Measurements from ENCODE around the gene FBXO45. TPM values are rescaled to one million over a fixed set of nuclear protein-coding genes. Genes with fewer than 3 reads are reported as not detected.
A peak's percentile ranks its signal among the peaks of the same experiment; 100 is the strongest.

The FBXO45 gene
- total and polyA plus RNA-seq, 11 donors = 2.1 to 10.8 (median 6.6) TPM

DNA sequence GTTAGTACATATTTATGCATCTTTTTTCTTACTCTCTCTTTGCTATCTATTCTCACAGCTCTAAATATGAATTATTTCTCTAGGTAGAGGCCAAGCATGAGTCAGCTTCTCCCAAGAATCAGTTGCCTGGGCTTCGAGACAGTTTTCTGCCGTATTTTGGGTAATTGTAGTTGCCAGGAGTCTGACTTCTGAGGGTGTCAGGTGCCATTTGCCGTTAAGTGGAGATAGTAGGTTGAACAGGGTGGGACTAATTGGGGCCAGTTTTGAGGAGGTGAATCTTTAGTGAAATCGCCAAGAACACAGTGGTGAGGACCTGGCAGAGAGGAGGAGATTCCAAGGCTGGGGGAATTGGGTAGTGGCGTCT is 63.2 kb downstream of the FBXO45 start:
- DNase-seq = no peak
- no peak for TF ChIP-seq POLR2A (IDR thresholded peaks at IDR 0.05)
- TF ChIP-seq, protein P1, sequence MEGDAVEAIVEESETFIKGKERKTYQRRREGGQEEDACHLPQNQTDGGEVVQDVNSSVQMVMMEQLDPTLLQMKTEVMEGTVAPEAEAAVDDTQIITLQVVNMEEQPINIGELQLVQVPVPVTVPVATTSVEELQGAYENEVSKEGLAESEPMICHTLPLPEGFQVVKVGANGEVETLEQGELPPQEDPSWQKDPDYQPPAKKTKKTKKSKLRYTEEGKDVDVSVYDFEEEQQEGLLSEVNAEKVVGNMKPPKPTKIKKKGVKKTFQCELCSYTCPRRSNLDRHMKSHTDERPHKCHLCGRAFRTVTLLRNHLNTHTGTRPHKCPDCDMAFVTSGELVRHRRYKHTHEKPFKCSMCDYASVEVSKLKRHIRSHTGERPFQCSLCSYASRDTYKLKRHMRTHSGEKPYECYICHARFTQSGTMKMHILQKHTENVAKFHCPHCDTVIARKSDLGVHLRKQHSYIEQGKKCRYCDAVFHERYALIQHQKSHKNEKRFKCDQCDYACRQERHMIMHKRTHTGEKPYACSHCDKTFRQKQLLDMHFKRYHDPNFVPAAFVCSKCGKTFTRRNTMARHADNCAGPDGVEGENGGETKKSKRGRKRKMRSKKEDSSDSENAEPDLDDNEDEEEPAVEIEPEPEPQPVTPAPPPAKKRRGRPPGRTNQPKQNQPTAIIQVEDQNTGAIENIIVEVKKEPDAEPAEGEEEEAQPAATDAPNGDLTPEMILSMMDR (IDR thresholded peaks at IDR 0.05) = no peak
- Histone ChIP-seq H3K9me3 (no peaks in the 10 kb centered on the region), H3K27ac (peak overlapping the region; percentile 64 to 96 (median 85)), H3K36me3 (no peaks in the 10 kb centered on the region), H3K4me3 (peak overlapping the region; percentile 40 to 86 (median 64)), H3K27me3 (no peaks in the 10 kb centered on the region), H3K4me1 (peaks cover 0 to 60% (median 14%) of the 10 kb centered on the region in 12 donors)
- ATAC-seq = no peak
- 31 to 52% (median 41%) methylated on average over 5 of the region's 5 CpGs for WGBS, 4 donors
- intact Hi-C loops (cut with DNase I) = loop anchor here in 2 of 10 donors (2.0 to 10.0 kb wide), 3 partner anchors 21 to 53 kb away; no protein-coding TSS in a partner anchor

DNA sequence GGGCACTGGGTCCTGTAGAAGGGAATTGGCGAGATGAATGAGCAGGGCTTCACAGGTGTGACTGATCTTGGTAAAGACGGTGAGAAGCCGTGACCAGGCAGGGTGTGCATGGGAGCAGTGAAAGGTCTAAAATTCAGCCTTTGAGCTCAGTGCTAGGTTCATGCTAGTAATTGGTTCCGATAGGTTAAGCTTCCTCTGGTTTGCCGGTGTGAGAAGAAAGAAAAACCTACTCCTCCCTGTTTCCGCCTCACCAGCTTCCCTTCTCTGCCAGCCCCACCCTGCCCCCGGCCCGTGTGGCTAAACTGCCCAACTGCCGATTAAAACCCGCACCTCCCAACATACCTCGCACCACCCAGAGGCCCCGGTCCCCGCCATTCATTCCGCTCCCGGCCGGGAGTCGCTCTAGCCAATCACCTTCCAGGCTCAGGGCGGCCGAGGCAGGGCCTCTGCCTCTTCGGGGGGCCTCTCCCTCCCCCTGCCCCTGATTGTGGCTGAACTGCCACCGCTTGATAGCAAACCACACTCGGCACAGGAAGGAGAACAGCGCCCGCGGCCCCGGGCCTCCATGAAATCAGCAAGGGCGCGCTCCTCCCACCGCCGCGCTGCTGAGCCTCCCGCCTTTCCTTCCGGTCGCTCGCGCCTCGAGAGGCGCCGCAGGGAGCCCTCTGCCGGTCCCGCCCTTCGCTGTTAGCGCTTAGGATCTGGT is 63.7 kb downstream of the FBXO45 start:
- no peaks in the 10 kb centered on the region for H3K36me3 ChIP-seq
- peak overlapping the region; percentile 40 to 86 (median 64) for H3K4me3 ChIP-seq
- WGBS, 4 donors = 1 to 2% (median 1%) methylated on average over 24 to 43 of the region's 43 CpGs
- H3K4me1 ChIP-seq = peaks cover 0 to 65% (median 14%) of the 10 kb centered on the region in 12 donors
- peak overlapping the region; percentile 64 to 96 (median 85) for H3K27ac ChIP-seq
- H3K27me3 ChIP-seq = no peaks in the 10 kb centered on the region
- intact Hi-C loops (cut with DNase I) = loop anchor here in 2 of 10 donors (2.0 to 10.0 kb wide), 3 partner anchors 21 to 53 kb away; no protein-coding TSS in a partner anchor
- H3K9me3 ChIP-seq = no peaks in the 10 kb centered on the region
- peak; percentile 72 to 95 (median 94) for ATAC-seq
- peak in 1 of 2 donors; percentile 22 for TF ChIP-seq POLR2A (IDR thresholded peaks at IDR 0.05)
- TF ChIP-seq, protein P1 (IDR thresholded peaks at IDR 0.05) = peak in 10 of 12 donors; percentile 27 to 61 (median 36)
- peak; percentile 86 to 94 (median 90) for DNase-seq

DNA sequence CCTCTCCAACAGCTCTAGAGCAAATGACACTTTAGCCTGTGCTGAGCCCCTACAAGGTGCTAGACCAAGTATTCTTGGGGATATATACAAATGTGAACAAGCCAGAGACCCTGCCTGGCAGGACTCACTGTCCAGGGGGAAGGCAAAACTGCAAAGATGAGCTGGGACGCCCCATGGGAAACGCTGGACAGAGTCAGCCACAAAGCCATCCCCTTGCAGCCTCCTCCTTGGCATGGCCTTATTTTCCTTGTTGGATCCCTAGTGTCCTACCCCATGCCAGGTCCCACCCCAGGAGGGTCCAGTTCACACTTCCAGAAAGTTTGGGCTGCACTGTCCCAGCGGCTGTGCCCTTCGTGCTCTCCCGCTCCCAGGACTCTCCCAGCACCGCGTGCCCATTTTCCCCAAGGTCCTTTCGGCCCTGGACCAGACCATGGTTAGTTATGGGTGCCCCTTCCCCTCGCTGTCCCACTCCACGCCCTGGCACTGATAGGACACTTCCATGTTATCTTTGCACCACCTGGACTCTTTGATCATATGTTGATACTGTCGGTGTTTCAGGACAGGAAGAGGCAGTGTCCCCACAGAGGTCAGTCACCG is 65.2 kb downstream of the FBXO45 start:
- intact Hi-C loops (cut with DNase I) = loop anchor here in 2 of 10 donors (2.0 to 10.0 kb wide), 3 partner anchors 23 to 51 kb away; no protein-coding TSS in a partner anchor
- DNase-seq = no peak
- Histone ChIP-seq H3K4me1 (peaks cover 0 to 76% (median 14%) of the 10 kb centered on the region in 12 donors), H3K27ac (peak overlapping the region in 11 of 12 donors; percentile 64 to 96 (median 85)), H3K4me3 (peak overlapping the region in 7 of 12 donors; percentile 58 to 86 (median 64)), H3K27me3 (peaks cover 0 to 5% (median 0%) of the 10 kb centered on the region in 9 donors), H3K36me3 (no peaks in the 10 kb centered on the region), H3K9me3 (no peaks in the 10 kb centered on the region)
- TF ChIP-seq, protein P1 (IDR thresholded peaks at IDR 0.05) = no peak
- no peak for TF ChIP-seq POLR2A (IDR thresholded peaks at IDR 0.05)
- WGBS, 4 donors = 80 to 90% (median 89%) methylated on average over 12 of the region's 12 CpGs
- no peak for ATAC-seq

DNA sequence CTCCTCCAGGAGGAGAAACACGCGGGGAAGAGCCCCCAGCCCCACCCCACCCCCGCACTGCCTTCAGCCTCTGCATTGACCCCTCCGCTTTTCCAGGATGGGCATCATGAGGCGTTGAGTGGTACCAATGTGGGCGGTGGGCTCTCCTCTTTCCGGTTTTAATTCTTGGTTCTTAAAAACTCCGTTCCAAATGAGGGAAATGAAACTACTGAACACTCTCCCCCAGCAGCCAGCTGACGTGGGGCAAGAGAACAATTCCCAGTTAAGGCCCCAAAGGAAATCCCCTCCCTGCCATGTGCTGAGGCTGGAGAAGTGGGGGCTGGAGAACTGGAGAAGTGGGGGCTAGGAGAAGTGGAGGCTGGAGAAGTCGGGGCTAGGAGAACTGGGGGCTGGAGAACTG is 65.8 kb downstream of the FBXO45 start:
- Histone ChIP-seq H3K27ac (peak overlapping the region in 7 of 12 donors; percentile 79 to 96 (median 85)), H3K27me3 (peaks cover 0 to 7% (median 0%) of the 10 kb centered on the region in 9 donors), H3K4me1 (peaks cover 0 to 82% (median 14%) of the 10 kb centered on the region in 12 donors), H3K36me3 (no peaks in the 10 kb centered on the region), H3K4me3 (peak overlapping the region in 1 of 12 donors; percentile 64), H3K9me3 (no peaks in the 10 kb centered on the region)
- intact Hi-C loops (cut with DNase I) = loop anchor here in 2 of 10 donors (5.0 to 10.0 kb wide), 2 partner anchors 38 to 51 kb away; no protein-coding TSS in a partner anchor
- peak in 2 of 4 donors; percentile 4 to 10 for ATAC-seq
- DNase-seq = peak in 2 of 5 donors; percentile 38 to 51
- TF ChIP-seq, protein P1 (IDR thresholded peaks at IDR 0.05) = no peak
- 67 to 77% (median 73%) methylated on average over 10 of the region's 10 CpGs for WGBS, 4 donors

Data from heart left ventricle (tissue), 16 donors.